PC-9 (cell line): Measurements from ENCODE around the gene CACNG6. TPM values are rescaled to one million over a fixed set of nuclear protein-coding genes. Genes with fewer than 3 reads are reported as not detected.

Experiments used
- BruUV-seq: library from RNA; stranded (reverse); fragments of 400-500 nt; replicated peaks from 2 replicates; lab custom pipeline; 2021; lab: Mats Ljungman, UMichigan
- CTCF ChIA-PET: fragments of 300-600 bp; sonication (Branson Sonifier 250); formaldehyde crosslinking; loops from one replicate; lab custom pipeline; 2022; ENCODE audit warnings: antibody characterized with exemption; lab: Charles Lee
- POLR2A ChIA-PET: fragments of 300-600 bp; sonication (Branson Sonifier 250); formaldehyde crosslinking; loops from one replicate; lab custom pipeline; 2022; ENCODE audit warnings: antibody characterized with exemption; ENCODE audit not compliant: unreplicated experiment; lab: Charles Lee
- DNase-seq, 2 experiments: peaks; one replicate each; pipeline versions ENCODE4 v3.0.0 to v3.0.0-alpha.2; 2015 to 2022; ENCODE audit warnings: mixed read lengths in 1 of 2
- H2AFZ ChIP-seq: fragments of 200-600 bp; sonication (generic); 2 replicates; pipeline ENCODE4 v1.8.1; 2017; ENCODE audit warnings: antibody characterized with exemption
- H3F3A ChIP-seq: fragments of 200-600 bp; sonication (generic); 2 replicates; pipeline ENCODE4 v1.8.1; 2017; ENCODE audit warnings: antibody characterized with exemption, mild to moderate bottlenecking, low read depth; ENCODE audit not compliant: insufficient read depth
- H3K27ac ChIP-seq: fragments of 200-600 bp; sonication (generic); 2 replicates; pipeline ENCODE4 v1.6.1; 2016; ENCODE audit warnings: mixed run types
- H3K27me3 ChIP-seq: fragments of 200-600 bp; sonication (generic); 2 replicates; pipeline ENCODE4 v1.6.1; 2016; ENCODE audit warnings: low read depth, mixed run types; ENCODE audit not compliant: insufficient read depth
- H3K36me3 ChIP-seq: fragments of 200-600 bp; sonication (generic); 2 replicates; pipeline ENCODE4 v1.6.1; 2016; ENCODE audit warnings: low read depth, mixed run types
- H3K4me1 ChIP-seq: fragments of 200-600 bp; sonication (generic); replicated peaks from 2 replicates; pipeline ENCODE4 v1.6.1; 2016; ENCODE audit warnings: mixed run types; ENCODE audit not compliant: insufficient read depth
- H3K4me2 ChIP-seq: fragments of 200-600 bp; sonication (generic); 2 replicates; pipeline ENCODE4 v1.6.1; 2017; ENCODE audit warnings: mixed run types
- H3K4me3 ChIP-seq: fragments of 200-600 bp; sonication (generic); 2 replicates; pipeline ENCODE4 v1.6.1; 2016; ENCODE audit warnings: mixed run types
- H3K79me2 ChIP-seq: fragments of 200-600 bp; sonication (generic); 2 replicates; pipeline ENCODE4 v1.6.1; 2017; ENCODE audit warnings: low read depth, mixed run types
- H3K9me2 ChIP-seq: fragments of 200-600 bp; sonication (generic); 2 replicates; pipeline ENCODE4 v1.8.1; 2017; ENCODE audit warnings: mild to moderate bottlenecking; ENCODE audit not compliant: insufficient read depth
- H3K9me3 ChIP-seq: fragments of 200-600 bp; sonication (generic); 2 replicates; pipeline ENCODE4 v1.8.1; 2016; ENCODE audit warnings: low read depth; ENCODE audit not compliant: insufficient read depth
- H4K20me1 ChIP-seq: fragments of 200-600 bp; sonication (generic); 2 replicates; pipeline ENCODE4 v1.8.1; 2017; ENCODE audit not compliant: insufficient read depth
- EZH2 ChIP-seq: fragments of 200-600 bp; sonication (generic); IDR thresholded peaks from 2 replicates; pipeline ENCODE4 v1.8.0; 2017; ENCODE audit warnings: antibody characterized with exemption, low read depth
- intact Hi-C: fragments of 100-400 bp; cut with micrococcal nuclease; formaldehyde crosslinking; loops from one replicate; pipeline ENCODE4 v1.10.0; 2022; ENCODE audit not compliant: unreplicated experiment
- total RNA-seq: library from RNA; stranded (reverse); gene quantifications from 2 replicates; pipeline ENCODE4 v1.2.3, GENCODE V29; 2021
- TF ChIP-seq, protein P1 (sequence below): fragments of 200-600 bp; sonication (generic); conservative IDR thresholded peaks from 2 replicates; pipeline ENCODE4 v1.6.1; 2017; ENCODE audit warnings: mixed run types, antibody characterized with exemption, mild to moderate bottlenecking, moderate library complexity

Gene CACNG6
- total RNA-seq, 1 experiment from 2014 or later: 11.5 TPM

DNA sequence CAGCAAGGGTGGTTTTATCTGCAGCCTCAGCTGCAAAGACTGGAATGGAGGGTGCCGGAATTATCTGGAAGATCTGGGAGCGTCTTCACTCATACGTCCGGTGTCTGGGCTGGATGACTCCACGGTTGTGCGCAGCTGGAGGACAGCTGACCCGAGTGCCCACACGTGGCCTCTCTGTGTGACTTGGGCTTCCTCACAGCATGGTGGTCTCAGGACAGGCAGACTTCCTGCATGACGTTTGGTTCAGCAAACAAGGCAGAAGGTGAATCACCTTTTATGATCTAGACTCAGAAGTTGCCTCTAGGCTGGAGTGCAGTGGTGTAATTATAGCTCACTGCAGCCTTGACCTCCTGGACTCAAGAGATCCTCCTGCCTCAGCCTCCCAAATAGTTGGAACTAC lies 33.2 kb downstream of the CACNG6 start:
- Histone ChIP-seq H3K4me1 (peaks cover 37% of the 10 kb centered on the region), H3K79me2 (no peaks in the 10 kb centered on the region), H3K9me2 (no peaks in the 10 kb centered on the region), H4K20me1 (no peaks in the 10 kb centered on the region), H3K4me2 (no peak overlapping the region), H3F3A (peaks cover 20% of the 10 kb centered on the region), H3K27ac (no peak overlapping the region), H3K36me3 (no peaks in the 10 kb centered on the region), H3K4me3 (no peak overlapping the region), H3K9me3 (no peaks in the 10 kb centered on the region), H2AFZ (no peak overlapping the region), H3K27me3 (no peaks in the 10 kb centered on the region)
- BruUV-seq: no TSS peak
- ChIA-PET POLR2A (interaction anchor here (0.6 kb wide), 1 partner anchor 253 kb away, joined by 3 read pairs; no protein-coding TSS in a partner anchor), CTCF (interaction anchor here (0.6 to 2.2 kb wide), 7 partner anchors 44 to 232 kb away, joined by 3 to 28 read pairs (median 6); no protein-coding TSS in a partner anchor)
- DNase-seq: peak in 1 of 2 experiments; percentile 52
- TF ChIP-seq, protein P1, sequence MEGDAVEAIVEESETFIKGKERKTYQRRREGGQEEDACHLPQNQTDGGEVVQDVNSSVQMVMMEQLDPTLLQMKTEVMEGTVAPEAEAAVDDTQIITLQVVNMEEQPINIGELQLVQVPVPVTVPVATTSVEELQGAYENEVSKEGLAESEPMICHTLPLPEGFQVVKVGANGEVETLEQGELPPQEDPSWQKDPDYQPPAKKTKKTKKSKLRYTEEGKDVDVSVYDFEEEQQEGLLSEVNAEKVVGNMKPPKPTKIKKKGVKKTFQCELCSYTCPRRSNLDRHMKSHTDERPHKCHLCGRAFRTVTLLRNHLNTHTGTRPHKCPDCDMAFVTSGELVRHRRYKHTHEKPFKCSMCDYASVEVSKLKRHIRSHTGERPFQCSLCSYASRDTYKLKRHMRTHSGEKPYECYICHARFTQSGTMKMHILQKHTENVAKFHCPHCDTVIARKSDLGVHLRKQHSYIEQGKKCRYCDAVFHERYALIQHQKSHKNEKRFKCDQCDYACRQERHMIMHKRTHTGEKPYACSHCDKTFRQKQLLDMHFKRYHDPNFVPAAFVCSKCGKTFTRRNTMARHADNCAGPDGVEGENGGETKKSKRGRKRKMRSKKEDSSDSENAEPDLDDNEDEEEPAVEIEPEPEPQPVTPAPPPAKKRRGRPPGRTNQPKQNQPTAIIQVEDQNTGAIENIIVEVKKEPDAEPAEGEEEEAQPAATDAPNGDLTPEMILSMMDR: no peak
- TF ChIP-seq EZH2: no peak
- intact Hi-C loops: loop anchor here (1.0 to 5.0 kb wide), 5 partner anchors 117 to 232 kb away; partner anchors contain the start of genes CACNG7 and PRKCG

DNA sequence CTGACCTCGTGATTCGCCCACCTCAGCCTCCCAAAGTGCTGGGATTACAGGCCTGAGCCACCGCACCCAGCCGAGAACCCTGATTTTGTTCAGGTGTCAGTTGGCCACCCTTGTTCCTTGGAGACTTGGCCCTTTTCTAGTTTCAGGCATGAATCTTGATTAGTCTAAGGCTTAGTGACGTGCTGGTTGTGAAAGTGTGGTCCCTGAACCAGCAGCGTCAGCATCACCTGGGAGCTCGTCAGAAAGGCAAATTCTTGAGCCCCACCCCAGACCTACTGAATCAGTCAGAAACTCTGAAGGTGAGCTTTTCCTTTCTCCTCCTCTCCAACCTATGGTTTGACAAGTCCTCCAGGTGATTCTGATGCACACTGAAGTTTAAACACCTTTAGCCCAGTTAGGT lies 35.2 kb downstream of the CACNG6 start:
- POLR2A ChIA-PET: no interaction called here
- Histone ChIP-seq H3K4me2 (no peak overlapping the region), H3K27me3 (no peaks in the 10 kb centered on the region), H4K20me1 (no peaks in the 10 kb centered on the region), H3K27ac (no peak overlapping the region), H3F3A (peaks cover 4% of the 10 kb centered on the region; the same call in 1 of the 2 replicates), H3K9me3 (no peaks in the 10 kb centered on the region), H3K36me3 (no peaks in the 10 kb centered on the region), H2AFZ (no peak overlapping the region), H3K79me2 (no peaks in the 10 kb centered on the region), H3K9me2 (no peaks in the 10 kb centered on the region), H3K4me1 (peaks cover 40% of the 10 kb centered on the region), H3K4me3 (no peak overlapping the region)
- no peak for DNase-seq
- BruUV-seq: no TSS peak
- intact Hi-C loops: no loop called here
- TF ChIP-seq, protein P1: no peak
- no peak for TF ChIP-seq EZH2
- CTCF ChIA-PET: interaction anchor here (0.6 to 0.7 kb wide), 3 partner anchors 15 to 159 kb away, joined by 4 to 11 read pairs (median 10); no protein-coding TSS in a partner anchor

DNA sequence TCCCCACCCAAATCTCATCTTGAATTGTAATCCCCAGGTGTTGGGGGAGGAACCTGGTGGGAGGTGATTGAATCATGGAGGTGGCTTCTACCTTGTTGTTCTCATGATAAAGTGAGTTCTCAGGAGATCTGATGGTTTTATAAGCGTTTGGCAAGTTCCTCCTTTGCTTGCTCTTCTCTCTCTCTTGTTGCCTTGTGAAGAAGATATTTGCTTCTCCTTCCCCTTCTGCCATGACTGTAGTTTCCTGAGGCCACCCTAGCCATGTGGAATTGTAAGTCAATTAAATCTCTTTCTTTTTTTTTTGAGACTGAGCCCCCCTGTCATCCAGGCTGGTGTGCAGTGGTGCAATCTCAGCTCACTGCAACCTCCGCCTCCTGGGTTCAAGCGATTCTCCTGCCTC lies 37.9 kb downstream of the CACNG6 start:
- Histone ChIP-seq H3K4me1 (peaks cover 16% of the 10 kb centered on the region; the same call in 1 of the 2 replicates), H3K27ac (no peak overlapping the region), H3K79me2 (no peaks in the 10 kb centered on the region), H3K27me3 (no peaks in the 10 kb centered on the region), H3F3A (no peaks in the 10 kb centered on the region; the same call in 1 of the 2 replicates), H2AFZ (no peak overlapping the region), H3K4me3 (no peak overlapping the region), H4K20me1 (no peaks in the 10 kb centered on the region), H3K36me3 (no peaks in the 10 kb centered on the region), H3K4me2 (no peak overlapping the region), H3K9me2 (no peaks in the 10 kb centered on the region), H3K9me3 (no peaks in the 10 kb centered on the region)
- intact Hi-C loops: no loop called here
- no TSS peak for BruUV-seq
- ChIA-PET CTCF (interaction anchor here (0.6 to 1.2 kb wide), 5 partner anchors 13 to 432 kb away, joined by 4 to 42 read pairs (median 10); partner anchors contain the start of gene MYADM), POLR2A (no interaction called here)
- TF ChIP-seq, protein P1: no peak
- TF ChIP-seq EZH2: no peak
- no peak for DNase-seq
